Fibroblast of skin of left biceps (primary cell): ENCODE results near the gene EVC.

Experiments used
- DNase-seq, 2 experiments: peaks; one replicate each; pipeline ENCODE4 v3.0.0-alpha.2; 2013; ENCODE audit warnings: low read depth in 2 of 2

Gene EVC

GRCh38 chr4:5755161-5755560 lies 44.2 kb downstream of the EVC start:
- DNase-seq: no peak

- DNase-seq: no peak
Observed at GRCh38 chr4:5755679-5756078, 44.7 kb downstream of the EVC start.

- DNase-seq: no peak
Observed at GRCh38 chr4:5756271-5756670, 45.3 kb downstream of the EVC start.

DNA sequence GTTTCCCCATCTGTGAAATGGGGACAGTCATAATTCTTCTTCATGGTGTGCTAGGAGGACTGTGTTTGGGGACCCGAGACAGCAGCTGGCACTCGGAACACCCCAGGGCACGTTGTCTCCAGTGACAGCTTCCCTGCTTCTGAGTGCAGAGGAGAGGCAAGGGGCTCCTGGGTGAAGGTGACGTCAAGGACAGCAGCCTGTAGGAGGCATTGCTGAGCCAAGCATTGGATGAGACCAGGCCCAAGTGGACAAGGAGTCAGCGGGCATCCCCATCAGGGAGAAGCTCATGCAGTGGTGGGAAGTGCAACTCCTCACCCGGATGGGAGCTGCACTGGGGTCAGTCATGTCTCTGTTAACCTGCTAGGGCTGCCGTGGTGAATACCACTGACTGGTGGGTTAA lies 46.1 kb downstream of the EVC start:
- no peak for DNase-seq

DNA sequence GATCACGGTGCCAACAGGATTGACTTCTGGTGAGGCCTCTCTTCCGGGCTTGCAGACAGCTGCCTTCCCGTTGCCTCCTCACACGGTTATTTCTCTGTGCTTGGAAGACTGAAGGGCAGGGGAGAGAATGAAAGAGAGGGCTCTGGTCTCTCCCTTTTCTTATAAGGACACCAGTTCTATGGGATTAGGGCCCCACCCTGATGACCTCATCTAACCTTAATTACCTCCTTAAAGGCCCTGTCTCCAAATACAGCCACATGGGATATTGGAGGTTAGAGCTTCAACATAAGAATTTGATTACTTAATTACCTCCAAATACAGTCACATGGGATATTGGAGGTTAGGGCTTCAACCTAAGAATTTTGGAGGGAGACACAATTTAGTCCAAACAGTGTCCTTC lies 46.5 kb downstream of the EVC start:
- no peak for DNase-seq

GRCh38 chr4:5757954-5758353 lies 47.0 kb downstream of the EVC start:
- DNase-seq: no peak

- peak; percentile 68 to 76 for DNase-seq
Observed at GRCh38 chr4:5758741-5759140, 47.7 kb downstream of the EVC start.

DNA sequence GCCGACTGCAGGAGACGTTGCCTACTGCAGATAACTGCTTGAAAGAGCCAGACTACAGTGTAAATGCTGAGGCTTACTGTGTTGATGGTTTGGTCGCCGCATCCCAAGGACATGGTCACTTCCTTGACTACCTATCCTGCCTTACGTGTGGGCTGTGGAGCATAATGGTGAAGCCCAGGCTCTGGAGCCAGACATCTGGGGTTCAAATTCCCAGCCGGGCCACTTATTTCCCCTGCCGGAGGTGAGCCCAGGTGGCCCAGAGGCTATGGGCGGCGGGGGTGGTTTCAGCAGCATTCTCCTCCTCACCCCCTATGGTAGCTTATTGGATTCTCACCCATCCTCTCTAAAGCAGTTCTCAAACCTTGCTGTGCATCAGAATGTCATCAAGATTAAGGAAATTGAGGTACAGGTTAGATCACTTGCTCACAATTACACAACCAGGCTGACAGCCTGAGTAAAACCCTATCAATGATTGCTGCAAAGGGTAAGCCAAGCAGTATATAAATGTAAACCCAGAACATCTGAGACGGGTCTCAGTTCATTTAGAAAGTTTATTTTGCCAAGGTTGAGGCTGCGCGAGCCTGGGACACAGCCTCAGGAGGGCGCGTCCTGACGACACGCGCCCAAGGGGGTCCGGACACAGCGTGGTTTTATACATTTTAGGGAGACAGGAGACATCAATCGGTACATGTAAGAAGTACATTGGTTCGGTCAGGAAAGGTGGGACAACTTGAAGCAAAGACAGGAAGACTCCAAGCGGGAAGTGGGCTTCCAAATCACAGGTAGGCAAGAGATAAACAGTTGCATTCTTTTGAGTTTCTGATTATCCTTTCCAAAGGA lies 48.5 kb downstream of the EVC start:
- no peak for DNase-seq

DNA sequence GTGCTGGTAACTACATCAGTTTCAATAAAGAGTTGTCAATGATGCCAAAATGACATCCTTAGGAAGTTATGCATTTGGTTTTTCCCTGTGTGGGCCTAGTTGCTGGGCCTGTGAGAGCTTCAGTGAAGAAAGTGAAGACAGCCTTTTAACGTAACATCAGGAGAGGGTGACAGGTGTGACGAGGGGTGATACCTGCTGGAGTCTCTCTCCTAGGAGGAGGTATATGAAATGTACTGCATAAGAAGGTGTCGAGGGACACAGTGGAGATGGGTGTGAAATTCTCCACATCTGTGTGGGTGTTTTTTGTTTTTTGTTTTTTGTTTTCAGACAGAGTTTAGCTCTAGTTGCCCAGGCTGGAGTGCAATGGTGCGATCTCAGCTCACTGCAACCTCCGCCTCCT lies 49.2 kb downstream of the EVC start:
- DNase-seq: no peak

GRCh38 chr4:5760936-5761480 lies 50.0 kb downstream of the EVC start:
- DNase-seq: no peak

DNA sequence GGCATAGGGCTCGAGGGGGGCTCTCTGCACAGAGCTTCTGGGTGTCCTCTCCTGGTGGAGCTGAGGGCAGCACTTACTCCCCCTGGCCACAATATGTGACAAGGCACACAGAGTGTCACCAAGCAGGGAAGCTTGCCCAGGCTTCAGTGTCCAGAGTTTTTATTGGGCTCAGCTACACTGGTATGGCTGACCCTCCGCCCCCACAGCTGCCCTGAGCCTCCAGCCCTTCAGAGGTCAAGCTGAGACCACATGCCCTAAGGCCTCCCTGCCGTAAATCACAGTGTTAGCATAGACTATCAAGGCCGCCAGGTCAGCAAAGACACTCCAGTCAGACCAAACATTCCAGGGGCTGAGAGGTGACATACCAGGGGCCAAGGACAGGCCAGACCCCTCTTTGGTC lies 59.0 kb downstream of the EVC start:
- DNase-seq: no peak

DNA sequence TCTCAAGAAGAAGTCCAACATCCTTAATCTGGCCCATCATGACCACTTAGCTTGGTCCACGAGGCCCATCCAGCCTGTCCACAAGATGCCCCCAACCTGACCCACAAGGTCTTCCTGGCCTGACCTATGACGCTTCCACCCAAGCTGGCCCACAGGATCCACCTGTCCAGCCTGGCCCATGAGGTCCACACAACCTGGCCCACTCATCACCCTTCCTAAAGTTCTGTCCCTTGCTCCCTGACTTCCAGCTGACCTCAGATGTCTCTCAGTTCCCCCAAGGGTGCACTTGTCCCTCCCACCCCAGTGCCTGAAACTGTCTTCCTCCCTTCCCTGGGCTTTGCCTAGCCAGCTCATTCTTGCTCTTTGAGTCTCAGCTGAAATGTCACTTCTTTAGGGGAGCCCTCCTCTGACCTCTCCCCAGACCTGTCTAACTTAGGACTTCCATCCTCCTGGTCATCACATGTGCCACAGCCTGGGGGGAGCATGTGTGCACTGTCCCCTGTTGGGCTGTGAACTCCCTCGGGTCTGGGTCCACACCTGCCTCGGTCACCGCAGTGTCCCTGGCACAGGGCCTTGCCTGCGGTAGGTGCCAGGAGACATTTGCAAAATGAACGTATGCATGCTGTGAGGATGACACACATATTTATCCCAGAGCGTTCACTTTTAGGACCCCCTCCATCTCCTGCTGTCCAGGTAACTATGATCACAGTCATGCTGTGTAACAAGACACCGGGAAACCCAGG lies 61.7 kb downstream of the EVC start:
- DNase-seq: no peak

DNA sequence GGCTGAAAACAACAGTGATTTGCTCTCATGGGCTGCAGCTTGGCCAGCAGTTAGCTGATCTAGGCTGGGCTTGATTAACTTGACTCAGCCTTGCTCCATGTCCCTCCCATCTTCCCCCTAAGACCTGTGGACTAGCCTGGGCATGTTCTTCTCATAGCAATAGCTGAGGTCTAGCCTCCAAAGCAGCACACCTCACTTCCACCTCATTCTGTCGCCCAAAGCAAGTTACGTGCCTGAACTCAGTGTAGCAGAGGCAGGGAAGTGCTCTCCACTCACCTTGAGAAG lies 62.2 kb downstream of the EVC start:
- no peak for DNase-seq

DNA sequence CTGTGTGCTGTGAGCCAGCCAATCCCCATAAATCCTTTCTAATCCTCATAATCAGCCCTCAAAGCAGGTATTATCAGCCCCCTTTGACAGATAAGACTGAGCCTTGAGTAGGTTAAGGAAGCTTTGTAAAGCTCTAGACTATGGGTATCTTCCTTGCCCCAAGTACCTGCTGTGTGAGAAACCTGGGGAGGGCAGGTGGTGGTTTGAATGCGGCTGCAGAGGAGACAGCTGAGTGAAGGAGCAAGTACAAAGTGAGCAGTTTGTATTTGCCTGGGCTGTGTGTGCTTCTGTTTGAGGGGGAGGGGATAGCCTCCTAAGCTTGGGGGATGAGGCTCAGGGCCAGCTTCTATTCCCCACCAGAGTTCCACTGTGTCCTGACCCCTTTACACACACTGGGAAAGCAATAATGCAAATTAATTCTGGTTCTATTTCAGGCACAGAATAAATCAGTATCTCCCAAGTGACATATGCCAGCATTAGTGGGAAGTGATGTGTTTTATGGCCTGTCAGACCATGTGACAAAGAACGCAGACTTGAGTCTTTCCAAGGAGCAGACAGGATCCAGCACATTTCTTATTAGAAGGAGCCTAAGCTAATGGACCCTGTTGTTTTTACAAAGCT lies 63.5 kb downstream of the EVC start:
- no peak for DNase-seq

GRCh38 chr4:5776510-5776909 lies 65.5 kb downstream of the EVC start:
- no peak for DNase-seq

GRCh38 chr4:5780831-5781480 lies 70.0 kb downstream of the EVC start:
- DNase-seq: peak; percentile 22 to 33

DNA sequence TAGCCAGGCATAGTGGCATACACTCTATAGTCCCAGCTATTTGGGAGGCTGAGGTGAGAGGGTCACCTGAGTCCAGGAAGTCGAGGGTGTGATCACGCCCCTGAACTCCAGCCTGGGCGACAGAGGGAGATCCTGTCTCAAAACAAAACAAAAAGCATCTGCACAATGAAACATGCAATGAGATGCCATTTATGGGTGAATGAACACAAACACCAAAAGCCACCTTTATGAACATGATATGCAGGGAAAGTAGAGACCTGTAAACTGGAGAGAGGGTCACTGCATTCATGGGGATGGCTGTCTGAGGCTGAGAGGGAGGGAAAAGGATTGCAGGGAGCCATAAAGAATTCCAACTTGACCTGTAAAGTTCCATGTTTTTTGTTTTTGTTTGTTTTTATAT lies 70.7 kb downstream of the EVC start:
- DNase-seq: no peak

DNA sequence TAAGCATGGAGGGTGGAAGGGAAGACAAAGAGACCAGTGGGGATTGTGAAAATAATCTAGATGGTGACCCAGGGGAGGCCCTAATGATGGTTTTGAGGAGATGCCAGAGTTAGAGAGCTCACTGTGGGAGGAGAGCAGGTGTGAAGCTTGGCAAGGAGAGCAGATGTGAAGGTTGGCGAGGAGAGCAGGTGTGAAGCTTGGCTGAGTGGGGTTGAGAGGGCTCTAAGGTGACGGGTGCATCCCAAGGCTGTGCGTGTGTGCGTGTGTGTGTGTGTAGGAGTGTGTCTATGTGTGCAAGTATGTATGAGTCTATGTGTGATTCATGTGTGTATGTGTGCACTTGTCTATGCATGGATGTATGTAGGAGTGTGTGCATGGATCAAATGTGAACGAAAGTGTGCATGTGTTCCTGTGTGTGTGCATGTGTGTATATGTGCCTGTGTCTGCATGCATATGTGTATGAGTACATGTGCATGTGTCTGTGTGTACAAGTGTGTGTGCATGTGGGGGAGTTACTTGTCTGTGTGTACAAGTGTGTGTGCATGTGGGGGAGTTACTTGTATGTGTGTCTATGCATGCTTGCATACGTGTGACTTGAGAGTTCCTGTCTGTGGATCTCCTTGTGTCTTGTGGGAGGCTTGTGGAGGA lies 72.0 kb downstream of the EVC start:
- no peak for DNase-seq

DNA sequence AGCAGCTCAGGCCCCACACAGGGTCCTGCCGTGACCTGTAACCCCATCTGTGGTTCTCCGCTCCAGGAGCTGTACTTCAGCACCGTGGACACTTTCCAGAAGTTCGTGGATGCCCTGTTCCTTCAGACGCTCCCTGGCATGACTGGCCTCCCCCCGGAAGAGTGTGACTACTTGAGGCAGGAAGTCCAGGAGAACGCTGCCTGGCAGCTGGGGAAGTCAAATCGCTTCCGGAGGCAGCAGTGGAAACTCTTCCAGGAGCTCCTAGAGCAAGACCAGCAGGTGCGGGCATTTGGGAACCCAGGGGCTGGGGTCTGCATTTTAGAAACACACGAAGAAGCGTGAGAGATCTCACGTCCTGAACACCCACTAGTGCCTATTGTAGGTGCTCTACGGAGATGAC lies 72.5 kb downstream of the EVC start:
- no peak for DNase-seq

- no peak for DNase-seq
Observed at GRCh38 chr4:5784021-5784420, 73.0 kb downstream of the EVC start.

- DNase-seq: no peak
Observed at GRCh38 chr4:5784960-5785611, 74.1 kb downstream of the EVC start.
